ENCODE results near the gene FOXP1.

FOXP1 gene

GRCh38 chr3:71503525-71504249 lies 79.8 kb downstream of the FOXP1 start:
- no peak for DNase-seq

- no peak for DNase-seq
Observed at GRCh38 chr3:71502066-71502625, 81.4 kb downstream of the FOXP1 start.

GRCh38 chr3:71500696-71501095 lies 82.8 kb downstream of the FOXP1 start:
- DNase-seq: no peak

GRCh38 chr3:71499227-71499876 lies 84.2 kb downstream of the FOXP1 start:
- DNase-seq: no peak

GRCh38 chr3:71498543-71498942 lies 85.0 kb downstream of the FOXP1 start:
- no peak for DNase-seq

GRCh38 chr3:71497971-71498444 lies 85.5 kb downstream of the FOXP1 start:
- DNase-seq: peak in 1 of 2 donors; percentile 22

GRCh38 chr3:71497367-71497897 lies 86.1 kb downstream of the FOXP1 start:
- DNase-seq: no peak

- DNase-seq: no peak
Observed at GRCh38 chr3:71495708-71496472, 87.6 kb downstream of the FOXP1 start.

- DNase-seq: no peak
Observed at GRCh38 chr3:71494212-71494611, 89.3 kb downstream of the FOXP1 start.

GRCh38 chr3:71492974-71493771 lies 90.4 kb downstream of the FOXP1 start:
- DNase-seq: no peak

GRCh38 chr3:71492566-71492965 lies 91.0 kb downstream of the FOXP1 start:
- no peak for DNase-seq

GRCh38 chr3:71491154-71491752 lies 92.3 kb downstream of the FOXP1 start:
- no peak for DNase-seq

- no peak for DNase-seq
Observed at GRCh38 chr3:71490692-71491091, 92.8 kb downstream of the FOXP1 start.

GRCh38 chr3:71489315-71489761 lies 94.2 kb downstream of the FOXP1 start:
- no peak for DNase-seq

GRCh38 chr3:71488882-71489281 lies 94.6 kb downstream of the FOXP1 start:
- DNase-seq: no peak

GRCh38 chr3:71488391-71488809 lies 95.1 kb downstream of the FOXP1 start:
- no peak for DNase-seq

- no peak for DNase-seq
Observed at GRCh38 chr3:71487418-71487817, 96.1 kb downstream of the FOXP1 start.

GRCh38 chr3:71486831-71487230 lies 96.7 kb downstream of the FOXP1 start:
- no peak for DNase-seq

GRCh38 chr3:71485896-71486295 lies 97.6 kb downstream of the FOXP1 start:
- no peak for DNase-seq

GRCh38 chr3:71484452-71484851 lies 99.1 kb downstream of the FOXP1 start:
- DNase-seq: no peak

GRCh38 chr3:71484047-71484446 lies 99.5 kb downstream of the FOXP1 start:
- DNase-seq: no peak

- no peak for DNase-seq
Observed at GRCh38 chr3:71482771-71483170, 100.8 kb downstream of the FOXP1 start.
